Endometrium (tissue), 2 donors: ENCODE data around the gene DEDD2.

Experiments used
- FAIRE-seq: peaks from 2 replicates; lab custom pipeline; 2012; peaks lifted over from hg19 to GRCh38; lab: Jason Lieb, UNC
- donor health status: control.
- donor health status: control.

Gene DEDD2

GRCh38 chr19:42170715-42171114 is 46.8 kb downstream of the DEDD2 start:
- FAIRE-seq: no peak

GRCh38 chr19:42169486-42170413 is 47.7 kb downstream of the DEDD2 start:
- FAIRE-seq: no peak

GRCh38 chr19:42168206-42168605 is 49.3 kb downstream of the DEDD2 start:
- no peak for FAIRE-seq

- no peak for FAIRE-seq
These were observed 51.2 kb downstream of the DEDD2 start for GRCh38 chr19:42166316-42166715.

GRCh38 chr19:42165146-42165545 is 52.3 kb downstream of the DEDD2 start:
- no peak for FAIRE-seq

GRCh38 chr19:42161616-42162263 is 55.7 kb downstream of the DEDD2 start:
- no peak for FAIRE-seq

- FAIRE-seq: no peak
These were observed 57.5 kb downstream of the DEDD2 start for GRCh38 chr19:42159942-42160341.

GRCh38 chr19:42158926-42159325 is 58.6 kb downstream of the DEDD2 start:
- FAIRE-seq: no peak

- FAIRE-seq: no peak
These were observed 60.9 kb downstream of the DEDD2 start for GRCh38 chr19:42156571-42156970.

- FAIRE-seq: no peak
These were observed 61.7 kb downstream of the DEDD2 start for GRCh38 chr19:42155796-42156195.

GRCh38 chr19:42154471-42155323 is 62.8 kb downstream of the DEDD2 start:
- FAIRE-seq: no peak

GRCh38 chr19:42153672-42154433 is 63.6 kb downstream of the DEDD2 start:
- FAIRE-seq: no peak

- FAIRE-seq: no peak
These were observed 64.4 kb downstream of the DEDD2 start for GRCh38 chr19:42152910-42153671.

- FAIRE-seq: no peak
These were observed 65.4 kb downstream of the DEDD2 start for GRCh38 chr19:42151782-42152684.

- FAIRE-seq: no peak
These were observed 66.5 kb downstream of the DEDD2 start for GRCh38 chr19:42150911-42151361.

- no peak for FAIRE-seq
These were observed 67.1 kb downstream of the DEDD2 start for GRCh38 chr19:42150364-42150763.

- no peak for FAIRE-seq
These were observed 67.9 kb downstream of the DEDD2 start for GRCh38 chr19:42149447-42150202.
